Suprapubic skin (tissue), 3 donors: ENCODE measurements around the gene PABPN1.

Source experiments
- CTCF ChIP-seq, 2 donors: fragments of 200-600 bp in 1 of 2; fragments of 450-650 bp in 1 of 2; sonication (generic) in 1 of 2; IDR thresholded peaks; one replicate each; pipeline ENCODE4 v1.5.1; 2016 to 2019; ENCODE audit warnings: antibody characterized with exemption in 2 of 2, mild to moderate bottlenecking in 1 of 2, moderate library complexity in 1 of 2
- EP300 ChIP-seq: sonication (generic); formaldehyde crosslinking; IDR thresholded peaks from one replicate; pipeline ENCODE4 v1.6.1; 2017; ENCODE audit warnings: antibody characterized with exemption

DNA sequence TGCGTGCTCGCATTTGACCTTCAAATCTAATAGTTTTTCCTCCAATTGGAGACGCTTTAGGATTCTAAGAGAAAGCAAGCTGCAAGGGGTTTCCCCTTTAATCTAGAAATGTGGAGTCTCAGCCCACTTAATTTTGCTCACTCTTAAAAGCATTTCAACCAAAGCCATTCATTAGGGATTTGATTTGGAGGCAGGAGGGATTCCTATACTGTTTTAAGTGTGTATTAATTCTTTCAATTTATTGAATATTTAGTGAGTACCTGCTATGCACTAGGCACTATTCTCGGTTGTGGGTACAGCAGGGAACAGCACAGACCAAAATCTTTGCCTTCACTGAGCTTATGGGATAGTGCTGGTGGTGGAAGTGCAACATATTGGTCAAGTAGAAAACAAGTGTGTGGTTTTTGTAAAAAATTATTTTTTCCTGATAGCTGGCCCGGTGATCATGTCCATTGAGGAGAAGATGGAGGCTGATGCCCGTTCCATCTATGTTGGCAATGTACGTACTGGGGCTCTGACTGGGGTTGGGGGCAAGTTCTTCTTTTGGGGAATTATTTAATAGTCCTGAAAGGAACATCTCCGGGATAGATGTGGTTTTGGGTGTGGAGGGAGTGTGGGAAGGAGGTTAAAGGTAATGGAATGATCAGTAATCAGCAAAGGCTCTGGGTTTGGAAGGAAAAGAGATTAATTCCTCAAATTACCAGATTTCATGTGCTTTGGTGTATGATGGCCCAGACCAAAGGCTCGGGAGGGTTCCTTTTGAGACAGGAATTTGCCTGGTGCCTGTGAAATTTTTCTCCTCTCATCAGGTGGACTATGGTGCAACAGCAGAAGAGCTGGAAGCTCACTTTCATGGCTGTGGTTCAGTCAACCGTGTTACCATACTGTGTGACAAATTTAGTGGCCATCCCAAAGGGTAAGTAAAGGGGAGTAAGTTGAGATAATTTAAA lies 1.6 kb downstream of the PABPN1 start:
- TF ChIP-seq EP300 (no peak), CTCF (IDR thresholded peaks at IDR 0.05) (no peak)
